ACC112 (cell line): ENCODE results near the gene UPB1.

Experiments used
- H2AFZ ChIP-seq: fragments of 200-600 bp; sonication (generic); one replicate; pipeline ENCODE4 v1.6.0; 2017; ENCODE audit warnings: antibody characterized with exemption, low read length; ENCODE audit not compliant: unreplicated experiment
- H3K27ac ChIP-seq: fragments of 200-600 bp; sonication (generic); 2 replicates; pipeline ENCODE4 v1.5.1; 2014; ENCODE audit warnings: low read depth, mild to moderate bottlenecking, antibody characterized with exemption, low read length, moderate library complexity
- H3K27me3 ChIP-seq: fragments of 200-600 bp; sonication (generic); 2 replicates; pipeline ENCODE4 v1.6.1; 2014; ENCODE audit warnings: mild to moderate bottlenecking, antibody characterized with exemption, low read length, moderate library complexity, mixed read lengths; ENCODE audit not compliant: insufficient read depth
- H3K36me3 ChIP-seq: fragments of 200-600 bp; sonication (generic); 2 replicates; pipeline ENCODE4 v1.6.1; 2016; ENCODE audit warnings: mild to moderate bottlenecking, antibody characterized with exemption, low read length, moderate library complexity, mixed read lengths; ENCODE audit not compliant: insufficient read depth
- H3K4me1 ChIP-seq: fragments of 200-600 bp; sonication (generic); one replicate; pipeline ENCODE4 v1.6.1; 2016; ENCODE audit warnings: low read length, mixed read lengths; ENCODE audit not compliant: insufficient read depth, unreplicated experiment, control insufficient read depth
- H3K4me3 ChIP-seq: fragments of 200-600 bp; sonication (generic); 2 replicates; pipeline ENCODE4 v1.5.1; 2014; ENCODE audit warnings: mild to moderate bottlenecking, low read depth, low read length
- H3K79me2 ChIP-seq: fragments of 200-600 bp; sonication (generic); one replicate; pipeline ENCODE4 v1.6.0; 2016; ENCODE audit warnings: low read length; ENCODE audit not compliant: control insufficient read depth, unreplicated experiment, insufficient read depth

UPB1 gene

DNA sequence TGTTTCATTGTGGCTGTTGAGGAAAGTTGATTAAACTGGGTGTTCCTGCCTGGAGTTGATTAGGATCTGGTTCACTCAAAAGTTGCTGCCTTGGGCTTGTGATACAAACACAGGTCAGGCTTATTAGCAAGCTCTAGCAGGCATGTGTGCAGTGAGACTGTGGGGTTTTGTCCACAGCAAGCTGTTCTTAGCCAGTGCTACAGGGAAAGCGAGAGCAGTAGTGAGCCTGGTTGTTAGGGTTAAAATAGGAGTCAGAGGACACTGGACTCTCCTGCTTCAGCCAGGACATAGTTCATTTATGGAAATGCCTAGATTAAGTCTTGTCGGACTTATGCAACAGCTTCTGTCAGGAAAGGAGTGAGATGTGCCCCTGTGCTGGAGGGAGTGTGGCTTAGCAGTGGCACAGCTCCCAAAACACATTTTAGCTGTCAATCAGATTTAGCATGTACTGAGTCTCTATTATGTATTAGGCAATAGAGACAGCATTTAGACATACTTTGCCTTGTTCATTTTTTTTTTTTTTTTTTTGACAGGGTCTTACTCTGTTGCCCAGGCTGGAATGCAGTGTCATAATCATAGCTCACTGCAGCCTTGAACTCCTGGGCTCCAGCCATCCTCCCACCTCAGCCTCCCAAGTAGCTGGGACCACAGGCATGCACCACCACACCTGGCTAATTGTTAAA lies 69.4 kb downstream of the UPB1 start:
- Histone ChIP-seq H3K27ac (no peak overlapping the region), H3K36me3 (0 out of 2 replicates have a peak, but pooled peaks cover 5% of the 10 kb centered on the region), H3K4me3 (no peak overlapping the region), H3K27me3 (no peaks in the 10 kb centered on the region), H3K4me1 (peaks cover 4% of the 10 kb centered on the region), H2AFZ (no peak overlapping the region), H3K79me2 (peaks cover 59% of the 10 kb centered on the region)

DNA sequence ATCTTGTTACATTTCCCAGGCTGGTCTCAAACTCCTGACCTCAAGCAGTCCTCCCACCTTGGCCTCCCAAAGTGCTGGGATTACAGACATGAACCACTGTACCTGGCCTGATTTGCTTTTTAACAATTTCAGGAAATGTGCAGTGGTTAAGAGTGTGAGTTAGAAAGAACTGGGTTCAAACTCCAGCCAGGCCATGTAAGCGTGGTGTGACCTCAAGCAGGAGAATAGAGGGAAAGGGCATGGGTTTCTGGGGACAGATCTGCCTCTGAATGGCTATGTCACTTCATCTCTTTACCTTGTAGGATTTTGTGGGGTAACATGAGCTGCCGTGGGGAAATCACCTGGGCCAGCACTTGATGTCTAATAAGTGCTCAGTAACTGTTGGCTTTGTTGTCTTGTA lies 69.9 kb downstream of the UPB1 start:
- H3K4me1 ChIP-seq, result peaks cover 4% of the 10 kb centered on the region
- no peaks in the 10 kb centered on the region for H3K27me3 ChIP-seq
- H3K27ac ChIP-seq, result no peak overlapping the region
- 0 out of 2 replicates have a peak, but pooled peaks cover 5% of the 10 kb centered on the region for H3K36me3 ChIP-seq
- no peak overlapping the region for H3K4me3 ChIP-seq
- H3K79me2 ChIP-seq, result peaks cover 58% of the 10 kb centered on the region
- no peak overlapping the region for H2AFZ ChIP-seq

DNA sequence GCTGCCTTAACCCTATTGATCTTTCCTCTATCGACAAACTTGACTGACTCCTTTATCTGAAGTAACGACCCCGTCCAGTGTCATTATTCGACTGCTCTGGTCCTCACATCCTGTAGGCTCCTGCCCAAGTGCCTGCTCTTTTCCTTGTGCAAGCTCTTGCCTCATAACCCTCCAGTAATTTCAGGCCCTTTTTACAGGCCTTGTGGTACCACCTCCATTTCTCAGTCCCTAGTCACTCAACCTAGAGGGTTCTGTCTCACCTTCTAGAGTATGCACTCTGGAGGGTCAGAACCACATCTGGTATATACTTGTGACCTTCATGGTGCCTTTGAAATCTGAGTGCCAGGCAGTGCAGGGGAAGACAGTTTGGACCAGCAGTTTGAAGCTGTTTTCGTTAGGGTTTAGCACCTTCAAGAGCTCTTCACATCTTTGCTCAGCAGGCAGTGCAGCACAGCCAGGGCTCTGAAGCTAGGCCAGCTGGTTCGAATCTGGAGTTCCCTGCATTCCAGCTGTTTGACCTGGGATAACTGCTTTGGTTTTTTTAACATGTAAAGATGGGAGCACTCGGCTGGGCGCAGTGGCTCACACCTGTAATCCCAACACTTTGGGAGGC lies 71.9 kb downstream of the UPB1 start:
- H3K36me3 ChIP-seq, result 0 out of 2 replicates have a peak, but pooled peaks cover 8% of the 10 kb centered on the region

DNA sequence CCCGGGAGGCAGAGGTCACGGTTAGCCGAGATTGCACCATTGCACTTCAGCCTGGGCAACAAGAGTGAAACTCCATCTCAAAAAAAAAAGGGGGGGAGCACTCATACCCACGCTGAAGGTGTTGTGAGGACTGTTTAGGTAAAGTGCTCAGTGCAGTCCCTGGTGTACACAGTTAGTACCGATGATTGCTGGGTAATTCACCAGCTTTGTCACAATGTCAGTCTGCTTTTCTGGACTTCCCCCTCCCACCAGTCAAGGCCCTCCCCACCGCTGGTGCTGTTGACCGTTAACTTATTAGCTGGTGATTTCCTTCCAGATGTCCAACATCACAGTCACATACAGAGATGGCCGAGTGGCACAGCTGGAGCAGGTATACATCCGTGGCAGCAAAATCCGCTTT lies 72.5 kb downstream of the UPB1 start:
- H3K79me2 ChIP-seq, result peaks cover 43% of the 10 kb centered on the region
- no peak overlapping the region for H2AFZ ChIP-seq
- no peaks in the 10 kb centered on the region for H3K27me3 ChIP-seq
- H3K4me3 ChIP-seq, result no peak overlapping the region
- H3K36me3 ChIP-seq, result 0 out of 2 replicates have a peak, but pooled peaks cover 9% of the 10 kb centered on the region
- H3K4me1 ChIP-seq, result peaks cover 4% of the 10 kb centered on the region
- H3K27ac ChIP-seq, result no peak overlapping the region

More for the DNA sequence above, 71.9 kb downstream of the UPB1 start:
- H2AFZ ChIP-seq, result no peak overlapping the region
- H3K27ac ChIP-seq, result no peak overlapping the region
- no peaks in the 10 kb centered on the region for H3K27me3 ChIP-seq
- H3K79me2 ChIP-seq, result peaks cover 48% of the 10 kb centered on the region
- H3K4me3 ChIP-seq, result no peak overlapping the region
- H3K4me1 ChIP-seq, result peaks cover 4% of the 10 kb centered on the region

DNA sequence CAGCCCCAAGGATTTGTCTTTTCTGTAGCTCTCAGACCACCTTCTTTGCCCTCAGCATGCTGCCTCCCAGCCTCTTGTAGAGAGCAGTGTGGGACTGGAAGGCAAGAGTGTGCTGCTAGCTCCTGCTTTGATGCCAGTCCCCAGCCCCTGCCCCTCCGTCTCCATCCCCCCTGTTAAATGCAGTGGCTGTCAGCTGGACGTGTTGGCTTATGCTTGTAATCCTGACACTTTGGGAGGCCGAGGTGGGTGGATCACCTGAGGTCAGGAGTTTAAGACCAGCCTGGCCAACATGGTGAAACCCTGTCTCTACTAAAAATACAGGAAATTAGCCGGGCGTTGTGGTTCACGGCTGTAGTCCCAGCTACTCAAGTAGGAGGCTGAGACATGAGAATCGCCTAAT lies 76.1 kb downstream of the UPB1 start:
- H3K4me1 ChIP-seq, result no peaks in the 10 kb centered on the region
- H3K27me3 ChIP-seq, result no peaks in the 10 kb centered on the region
- H3K79me2 ChIP-seq, result peaks cover 13% of the 10 kb centered on the region
- H3K4me3 ChIP-seq, result no peak overlapping the region
- H3K27ac ChIP-seq, result no peak overlapping the region
- H2AFZ ChIP-seq, result no peak overlapping the region
- 0 out of 2 replicates have a peak, but pooled peaks cover 14% of the 10 kb centered on the region for H3K36me3 ChIP-seq

DNA sequence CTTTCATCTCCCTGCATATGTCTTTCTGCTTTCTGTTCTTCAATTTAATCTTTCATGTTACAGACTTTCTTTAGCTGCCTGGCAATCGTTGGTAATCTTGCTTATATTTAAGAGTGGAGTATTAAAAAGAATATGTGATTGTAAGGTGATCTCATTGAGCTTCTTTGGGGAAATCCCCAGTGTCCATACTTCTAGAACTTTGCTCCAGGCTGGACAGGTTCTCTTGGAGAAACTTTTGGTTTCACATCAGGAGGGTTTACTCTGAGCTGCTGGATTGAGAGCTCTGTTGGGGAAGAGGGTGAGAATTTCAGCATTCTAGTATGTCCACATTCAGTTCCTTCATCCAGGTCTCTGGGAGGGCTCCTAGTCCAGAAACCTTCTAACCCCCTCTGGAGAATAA lies 81.6 kb downstream of the UPB1 start:
- no peaks in the 10 kb centered on the region for H3K79me2 ChIP-seq

More for the DNA sequence above, 81.6 kb downstream of the UPB1 start:
- Histone ChIP-seq H3K4me1 (peaks cover 8% of the 10 kb centered on the region), H3K36me3 (0 out of 2 replicates have a peak, but pooled peaks cover 8% of the 10 kb centered on the region), H2AFZ (no peak overlapping the region), H3K27me3 (no peaks in the 10 kb centered on the region), H3K27ac (no peak overlapping the region), H3K4me3 (no peak overlapping the region)
